Astrocyte (in vitro differentiated cells and primary cell): ENCODE results near the gene PLK3. TPM values are rescaled to one million over a fixed set of nuclear protein-coding genes. Genes with fewer than 3 reads are reported as not detected.
"Not testable (repeated sequence)": the region's sequence is repeated elsewhere in the genome, so short reads cannot be mapped to it uniquely, and the experiment has no call there.

ENCODE experiments used
- DNase-seq: peaks from one replicate; pipeline ENCODE4 v3.0.0-alpha.2; 2010; ENCODE audit warnings: low read depth
- FAIRE-seq: peaks from 2 replicates; lab custom pipeline; 2011; peaks lifted over from hg19 to GRCh38; lab: Jason Lieb, UNC
- H2AFZ ChIP-seq: 2 replicates; pipeline ENCODE4 v1.6.0; 2012; ENCODE audit warnings: low read depth, low read length, inconsistent platforms
- H3K27ac ChIP-seq: 2 replicates; pipeline ENCODE4 v1.5.1; 2011; ENCODE audit warnings: low read depth, low read length, inconsistent platforms
- H3K27me3 ChIP-seq: 2 replicates; pipeline ENCODE4 v1.6.0; 2011; ENCODE audit warnings: low read length, inconsistent platforms; ENCODE audit not compliant: insufficient read depth
- H3K36me3 ChIP-seq: 2 replicates; pipeline ENCODE4 v1.5.1; 2011; ENCODE audit warnings: low read length, inconsistent platforms; ENCODE audit not compliant: insufficient read depth
- H3K4me1 ChIP-seq: 2 replicates; pipeline ENCODE4 v1.5.1; 2011; ENCODE audit warnings: low read length, inconsistent platforms; ENCODE audit not compliant: insufficient read depth
- H3K4me2 ChIP-seq: 2 replicates; pipeline ENCODE4 v1.6.0; 2012; ENCODE audit warnings: low read length, inconsistent platforms
- H3K4me3 ChIP-seq: 2 replicates; pipeline ENCODE4 v1.5.1; 2011; ENCODE audit warnings: low read depth, mild to moderate bottlenecking, low read length, inconsistent platforms; ENCODE audit not compliant: insufficient read depth
- H3K79me2 ChIP-seq: 2 replicates; pipeline ENCODE4 v1.6.0; 2012; ENCODE audit warnings: mild to moderate bottlenecking, low read length, inconsistent platforms; ENCODE audit not compliant: insufficient read depth
- H3K9ac ChIP-seq: 2 replicates; pipeline ENCODE4 v1.6.0; 2012; ENCODE audit warnings: mild to moderate bottlenecking, low read length, inconsistent platforms
- H3K9me3 ChIP-seq: 2 replicates; pipeline ENCODE4 v1.5.1; 2012; ENCODE audit warnings: low read depth, mild to moderate bottlenecking, low read length, inconsistent platforms; ENCODE audit not compliant: insufficient read depth
- H4K20me1 ChIP-seq: 2 replicates; pipeline ENCODE4 v1.6.0; 2012; ENCODE audit warnings: low read length, inconsistent platforms; ENCODE audit not compliant: insufficient read depth
- H3K27ac Mint-ChIP-seq: one replicate; pipeline ENCODE4 v1.8.0; 2021; ENCODE audit warnings: mild to moderate bottlenecking, mixed read lengths; ENCODE audit not compliant: unreplicated experiment
- H3K27me3 Mint-ChIP-seq: one replicate; pipeline ENCODE4 v1.8.0; 2021; ENCODE audit warnings: low read depth, mixed read lengths; ENCODE audit not compliant: unreplicated experiment
- H3K36me3 Mint-ChIP-seq: one replicate; pipeline ENCODE4 v1.8.0; 2021; ENCODE audit warnings: low read depth, mixed read lengths; ENCODE audit not compliant: unreplicated experiment
- H3K4me1 Mint-ChIP-seq: one replicate; pipeline ENCODE4 v1.8.0; 2021; ENCODE audit warnings: low read depth, mixed read lengths; ENCODE audit not compliant: unreplicated experiment
- H3K4me3 Mint-ChIP-seq: one replicate; pipeline ENCODE4 v1.8.0; 2021; ENCODE audit warnings: mild to moderate bottlenecking, moderate library complexity, mixed read lengths; ENCODE audit not compliant: unreplicated experiment
- H3K9me3 Mint-ChIP-seq: one replicate; pipeline ENCODE4 v1.8.0; 2021; ENCODE audit warnings: mild to moderate bottlenecking, mixed read lengths; ENCODE audit not compliant: unreplicated experiment
- CTCF ChIP-seq: IDR thresholded peaks from 2 replicates; pipeline ENCODE4 v1.5.1; 2011; ENCODE audit warnings: low read depth, mild to moderate bottlenecking, inconsistent platforms, low read length, moderate library complexity; ENCODE audit not compliant: insufficient read depth
- EZH2 ChIP-seq: IDR thresholded peaks from 2 replicates; pipeline ENCODE4 v1.6.1; 2012; ENCODE audit warnings: mild to moderate bottlenecking, low read length, inconsistent platforms; ENCODE audit not compliant: insufficient read depth
- total RNA-seq: library from RNA; stranded (reverse); gene quantifications from 2 replicates; pipeline ENCODE4 v1.2.1, GENCODE V29; 2021

Gene PLK3
- total RNA-seq, 1 donor from 2014 or later = 66.4 TPM

- TF ChIP-seq EZH2 (no peak), CTCF (peak; percentile 86)
These were observed 35.8 kb downstream of the PLK3 start for GRCh38 chr1:44835738-44836675.

GRCh38 chr1:44838294-44838693 is 38.1 kb downstream of the PLK3 start:
- H3K4me1 ChIP-seq, H3K4me3 Mint-ChIP-seq, FAIRE-seq, H3K36me3 ChIP-seq, H3K9me3 ChIP-seq, H3K27me3 ChIP-seq, DNase-seq, H3K9ac ChIP-seq, H3K27ac Mint-ChIP-seq, H3K4me1 Mint-ChIP-seq, H3K79me2 ChIP-seq, H3K4me2 ChIP-seq, H3K27ac ChIP-seq, H3K9me3 Mint-ChIP-seq, H3K4me3 ChIP-seq, H3K27me3 Mint-ChIP-seq, H2AFZ ChIP-seq, H4K20me1 ChIP-seq, H3K36me3 Mint-ChIP-seq: not testable (repeated sequence)

More at GRCh38 chr1:44835738-44836675, 35.8 kb downstream of the PLK3 start:
- Histone ChIP-seq H2AFZ (peak overlapping the region; percentile 62), H3K9me3 (no peaks in the 10 kb centered on the region), H3K4me1 (no peaks in the 10 kb centered on the region), H3K27me3 (no peaks in the 10 kb centered on the region), H3K9ac (no peak overlapping the region), H3K4me2 (peak overlapping the region; percentile 36), H3K36me3 (no peaks in the 10 kb centered on the region), H4K20me1 (no peaks in the 10 kb centered on the region), H3K4me3 (no peak overlapping the region), H3K27ac (no peak overlapping the region), H3K79me2 (no peaks in the 10 kb centered on the region)
- Mint-ChIP-seq H3K4me1 (no peaks in the 10 kb centered on the region), H3K27ac (no peak overlapping the region), H3K4me3 (no peak overlapping the region), H3K9me3 (peaks cover 2% of the 10 kb centered on the region), H3K36me3 (no peaks in the 10 kb centered on the region), H3K27me3 (peaks cover 11% of the 10 kb centered on the region)
- DNase-seq (peak; percentile 51), FAIRE-seq (peak; percentile 89)

- no peaks in the 10 kb centered on the region for H3K4me1 Mint-ChIP-seq
- FAIRE-seq (no peak), DNase-seq (no peak)
- Histone ChIP-seq H3K4me1 (peaks cover 4% of the 10 kb centered on the region), H3K27ac (no peak overlapping the region), H4K20me1 (no peaks in the 10 kb centered on the region), H3K79me2 (no peaks in the 10 kb centered on the region), H3K9ac (no peak overlapping the region), H3K4me3 (no peak overlapping the region), H2AFZ (no peak overlapping the region), H3K9me3 (no peaks in the 10 kb centered on the region), H3K36me3 (no peaks in the 10 kb centered on the region), H3K4me2 (no peak overlapping the region), H3K27me3 (no peaks in the 10 kb centered on the region)
- no peaks in the 10 kb centered on the region for H3K36me3 Mint-ChIP-seq
- no peak overlapping the region for H3K4me3 Mint-ChIP-seq
- peaks cover 2% of the 10 kb centered on the region for H3K9me3 Mint-ChIP-seq
- peaks cover 4% of the 10 kb centered on the region for H3K27me3 Mint-ChIP-seq
- no peak overlapping the region for H3K27ac Mint-ChIP-seq
- TF ChIP-seq EZH2 (no peak), CTCF (no peak)
These were observed 39.4 kb downstream of the PLK3 start for GRCh38 chr1:44839576-44839975.
